PC-9 (cell line): ENCODE results near the gene ZDHHC14. TPM values are rescaled to one million over a fixed set of nuclear protein-coding genes. Genes with fewer than 3 reads are reported as not detected.

ENCODE experiments used
- BruUV-seq: library from RNA; stranded (reverse); fragments of 400-500 nt; replicated peaks from 2 replicates; lab custom pipeline; 2021; lab: Mats Ljungman, UMichigan
- CTCF ChIA-PET: fragments of 300-600 bp; sonication (Branson Sonifier 250); formaldehyde crosslinking; loops from one replicate; lab custom pipeline; 2022; ENCODE audit warnings: antibody characterized with exemption; lab: Charles Lee
- POLR2A ChIA-PET: fragments of 300-600 bp; sonication (Branson Sonifier 250); formaldehyde crosslinking; loops from one replicate; lab custom pipeline; 2022; ENCODE audit warnings: antibody characterized with exemption; ENCODE audit not compliant: unreplicated experiment; lab: Charles Lee
- DNase-seq, 2 experiments: peaks; one replicate each; pipeline versions ENCODE4 v3.0.0 to v3.0.0-alpha.2; 2015 to 2022; ENCODE audit warnings: mixed read lengths in 1 of 2
- H2AFZ ChIP-seq: fragments of 200-600 bp; sonication (generic); 2 replicates; pipeline ENCODE4 v1.8.1; 2017; ENCODE audit warnings: antibody characterized with exemption
- H3F3A ChIP-seq: fragments of 200-600 bp; sonication (generic); 2 replicates; pipeline ENCODE4 v1.8.1; 2017; ENCODE audit warnings: antibody characterized with exemption, mild to moderate bottlenecking, low read depth; ENCODE audit not compliant: insufficient read depth
- H3K27ac ChIP-seq: fragments of 200-600 bp; sonication (generic); 2 replicates; pipeline ENCODE4 v1.6.1; 2016; ENCODE audit warnings: mixed run types
- H3K27me3 ChIP-seq: fragments of 200-600 bp; sonication (generic); 2 replicates; pipeline ENCODE4 v1.6.1; 2016; ENCODE audit warnings: low read depth, mixed run types; ENCODE audit not compliant: insufficient read depth
- H3K36me3 ChIP-seq: fragments of 200-600 bp; sonication (generic); 2 replicates; pipeline ENCODE4 v1.6.1; 2016; ENCODE audit warnings: low read depth, mixed run types
- H3K4me1 ChIP-seq: fragments of 200-600 bp; sonication (generic); replicated peaks from 2 replicates; pipeline ENCODE4 v1.6.1; 2016; ENCODE audit warnings: mixed run types; ENCODE audit not compliant: insufficient read depth
- H3K4me2 ChIP-seq: fragments of 200-600 bp; sonication (generic); 2 replicates; pipeline ENCODE4 v1.6.1; 2017; ENCODE audit warnings: mixed run types
- H3K4me3 ChIP-seq: fragments of 200-600 bp; sonication (generic); 2 replicates; pipeline ENCODE4 v1.6.1; 2016; ENCODE audit warnings: mixed run types
- H3K79me2 ChIP-seq: fragments of 200-600 bp; sonication (generic); 2 replicates; pipeline ENCODE4 v1.6.1; 2017; ENCODE audit warnings: low read depth, mixed run types
- H3K9me2 ChIP-seq: fragments of 200-600 bp; sonication (generic); 2 replicates; pipeline ENCODE4 v1.8.1; 2017; ENCODE audit warnings: mild to moderate bottlenecking; ENCODE audit not compliant: insufficient read depth
- H3K9me3 ChIP-seq: fragments of 200-600 bp; sonication (generic); 2 replicates; pipeline ENCODE4 v1.8.1; 2016; ENCODE audit warnings: low read depth; ENCODE audit not compliant: insufficient read depth
- H4K20me1 ChIP-seq: fragments of 200-600 bp; sonication (generic); 2 replicates; pipeline ENCODE4 v1.8.1; 2017; ENCODE audit not compliant: insufficient read depth
- EZH2 ChIP-seq: fragments of 200-600 bp; sonication (generic); IDR thresholded peaks from 2 replicates; pipeline ENCODE4 v1.8.0; 2017; ENCODE audit warnings: antibody characterized with exemption, low read depth
- intact Hi-C: fragments of 100-400 bp; cut with micrococcal nuclease; formaldehyde crosslinking; loops from one replicate; pipeline ENCODE4 v1.10.0; 2022; ENCODE audit not compliant: unreplicated experiment
- total RNA-seq: library from RNA; stranded (reverse); gene quantifications from 2 replicates; pipeline ENCODE4 v1.2.3, GENCODE V29; 2021
- TF ChIP-seq, protein P1 (sequence below): fragments of 200-600 bp; sonication (generic); conservative IDR thresholded peaks from 2 replicates; pipeline ENCODE4 v1.6.1; 2017; ENCODE audit warnings: mixed run types, antibody characterized with exemption, mild to moderate bottlenecking, moderate library complexity

The ZDHHC14 gene
- total RNA-seq, 1 experiment from 2014 or later, result 5.6 TPM

DNA sequence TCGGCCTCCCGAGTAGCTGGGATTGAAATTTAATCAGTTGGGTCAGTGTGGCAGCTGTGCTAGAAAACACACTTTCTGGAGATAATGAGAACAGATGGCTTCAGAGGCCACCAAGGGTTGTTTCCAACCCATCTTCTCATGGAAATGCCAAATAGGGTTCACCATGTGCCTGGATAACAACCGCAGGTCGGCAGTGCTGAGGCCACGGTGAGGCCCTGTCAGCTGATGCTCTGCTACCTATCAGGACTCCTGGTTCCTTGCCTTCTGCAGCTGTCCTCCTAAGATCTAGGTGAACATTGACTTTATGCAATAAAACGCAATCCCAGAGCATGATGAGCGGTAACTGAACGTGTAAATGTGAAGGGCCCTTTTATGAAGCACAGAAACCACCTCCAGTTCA is 302.7 kb downstream of the ZDHHC14 start:
- Histone ChIP-seq H3K79me2 (no peaks in the 10 kb centered on the region), H3K4me3 (no peak overlapping the region), H3K9me2 (no peaks in the 10 kb centered on the region), H3K4me2 (no peak overlapping the region), H4K20me1 (no peaks in the 10 kb centered on the region), H3K9me3 (no peaks in the 10 kb centered on the region), H2AFZ (no peak overlapping the region), H3K27ac (no peak overlapping the region), H3K36me3 (no peaks in the 10 kb centered on the region), H3F3A (no peaks in the 10 kb centered on the region), H3K27me3 (no peaks in the 10 kb centered on the region), H3K4me1 (peaks cover 17% of the 10 kb centered on the region)
- intact Hi-C loops, result no loop called here
- BruUV-seq, result no TSS peak
- DNase-seq, result no peak
- TF ChIP-seq EZH2, result no peak
- TF ChIP-seq, protein P1, sequence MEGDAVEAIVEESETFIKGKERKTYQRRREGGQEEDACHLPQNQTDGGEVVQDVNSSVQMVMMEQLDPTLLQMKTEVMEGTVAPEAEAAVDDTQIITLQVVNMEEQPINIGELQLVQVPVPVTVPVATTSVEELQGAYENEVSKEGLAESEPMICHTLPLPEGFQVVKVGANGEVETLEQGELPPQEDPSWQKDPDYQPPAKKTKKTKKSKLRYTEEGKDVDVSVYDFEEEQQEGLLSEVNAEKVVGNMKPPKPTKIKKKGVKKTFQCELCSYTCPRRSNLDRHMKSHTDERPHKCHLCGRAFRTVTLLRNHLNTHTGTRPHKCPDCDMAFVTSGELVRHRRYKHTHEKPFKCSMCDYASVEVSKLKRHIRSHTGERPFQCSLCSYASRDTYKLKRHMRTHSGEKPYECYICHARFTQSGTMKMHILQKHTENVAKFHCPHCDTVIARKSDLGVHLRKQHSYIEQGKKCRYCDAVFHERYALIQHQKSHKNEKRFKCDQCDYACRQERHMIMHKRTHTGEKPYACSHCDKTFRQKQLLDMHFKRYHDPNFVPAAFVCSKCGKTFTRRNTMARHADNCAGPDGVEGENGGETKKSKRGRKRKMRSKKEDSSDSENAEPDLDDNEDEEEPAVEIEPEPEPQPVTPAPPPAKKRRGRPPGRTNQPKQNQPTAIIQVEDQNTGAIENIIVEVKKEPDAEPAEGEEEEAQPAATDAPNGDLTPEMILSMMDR, result no peak
- CTCF ChIA-PET, result no interaction called here
- POLR2A ChIA-PET, result no interaction called here

GRCh38 chr6:157684620-157685299 is 303.8 kb downstream of the ZDHHC14 start:
- Histone ChIP-seq H3K9me2 (no peaks in the 10 kb centered on the region), H3K27me3 (no peaks in the 10 kb centered on the region), H2AFZ (no peak overlapping the region), H3K4me3 (no peak overlapping the region), H3K79me2 (no peaks in the 10 kb centered on the region), H3K36me3 (no peaks in the 10 kb centered on the region), H3K4me1 (peaks cover 26% of the 10 kb centered on the region), H3K4me2 (no peak overlapping the region), H4K20me1 (no peaks in the 10 kb centered on the region), H3K27ac (no peak overlapping the region), H3F3A (no peaks in the 10 kb centered on the region), H3K9me3 (no peaks in the 10 kb centered on the region)
- no peak for DNase-seq
- intact Hi-C loops, result no loop called here
- ChIA-PET POLR2A (no interaction called here), CTCF (interaction anchor here (0.7 kb wide), 1 partner anchor 131 kb away, joined by 8 read pairs; no protein-coding TSS in a partner anchor)
- TF ChIP-seq, protein P1, result no peak
- no peak for TF ChIP-seq EZH2
- no TSS peak for BruUV-seq

GRCh38 chr6:157685596-157686280 is 304.7 kb downstream of the ZDHHC14 start:
- no peak overlapping the region for H2AFZ ChIP-seq
- H3F3A ChIP-seq, result no peaks in the 10 kb centered on the region
- no peaks in the 10 kb centered on the region for H3K9me3 ChIP-seq
- no peaks in the 10 kb centered on the region for H3K36me3 ChIP-seq
- no peaks in the 10 kb centered on the region for H3K9me2 ChIP-seq
- no peaks in the 10 kb centered on the region for H3K27me3 ChIP-seq
- no peak overlapping the region for H3K4me3 ChIP-seq
- ChIA-PET CTCF (no interaction called here), POLR2A (no interaction called here)
- BruUV-seq, result no TSS peak
- intact Hi-C loops, result no loop called here
- no peak overlapping the region for H3K27ac ChIP-seq
- H4K20me1 ChIP-seq, result no peaks in the 10 kb centered on the region
- no peak for DNase-seq
- no peak overlapping the region for H3K4me2 ChIP-seq
- H3K4me1 ChIP-seq, result peaks cover 26% of the 10 kb centered on the region
- H3K79me2 ChIP-seq, result no peaks in the 10 kb centered on the region
- no peak for TF ChIP-seq EZH2
- TF ChIP-seq, protein P1, result no peak
